GM13976 (cell line): ENCODE measurements around the gene VAMP5.

Source experiments
- DNase-seq: peaks from one replicate; pipeline ENCODE4 v3.0.0; 2012; ENCODE audit warnings: low spot score
- in situ Hi-C: fragments of 300-500 bp; cut with MboI; formaldehyde crosslinking; loops from one replicate; pipeline ENCODE4 v1.12.0; 2022; ENCODE audit warnings: low sequenced_read_pairs, mixed read lengths, inconsistent platforms; ENCODE audit not compliant: unreplicated experiment
- TF ChIP-seq, protein P1 (sequence below): IDR thresholded peaks from 2 replicates; pipeline ENCODE4 v1.5.1; 2012; ENCODE audit warnings: borderline replicate concordance, mild to moderate bottlenecking; ENCODE audit not compliant: insufficient read depth; ENCODE audit errors: extremely low read depth, missing control alignments, control extremely low read depth

Gene VAMP5

GRCh38 chr2:85619617-85620016, 35.4 kb downstream of the VAMP5 start:
- DNase-seq = no peak
- in situ Hi-C loops = no loop called here
- TF ChIP-seq, protein P1, sequence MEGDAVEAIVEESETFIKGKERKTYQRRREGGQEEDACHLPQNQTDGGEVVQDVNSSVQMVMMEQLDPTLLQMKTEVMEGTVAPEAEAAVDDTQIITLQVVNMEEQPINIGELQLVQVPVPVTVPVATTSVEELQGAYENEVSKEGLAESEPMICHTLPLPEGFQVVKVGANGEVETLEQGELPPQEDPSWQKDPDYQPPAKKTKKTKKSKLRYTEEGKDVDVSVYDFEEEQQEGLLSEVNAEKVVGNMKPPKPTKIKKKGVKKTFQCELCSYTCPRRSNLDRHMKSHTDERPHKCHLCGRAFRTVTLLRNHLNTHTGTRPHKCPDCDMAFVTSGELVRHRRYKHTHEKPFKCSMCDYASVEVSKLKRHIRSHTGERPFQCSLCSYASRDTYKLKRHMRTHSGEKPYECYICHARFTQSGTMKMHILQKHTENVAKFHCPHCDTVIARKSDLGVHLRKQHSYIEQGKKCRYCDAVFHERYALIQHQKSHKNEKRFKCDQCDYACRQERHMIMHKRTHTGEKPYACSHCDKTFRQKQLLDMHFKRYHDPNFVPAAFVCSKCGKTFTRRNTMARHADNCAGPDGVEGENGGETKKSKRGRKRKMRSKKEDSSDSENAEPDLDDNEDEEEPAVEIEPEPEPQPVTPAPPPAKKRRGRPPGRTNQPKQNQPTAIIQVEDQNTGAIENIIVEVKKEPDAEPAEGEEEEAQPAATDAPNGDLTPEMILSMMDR = no peak

DNA sequence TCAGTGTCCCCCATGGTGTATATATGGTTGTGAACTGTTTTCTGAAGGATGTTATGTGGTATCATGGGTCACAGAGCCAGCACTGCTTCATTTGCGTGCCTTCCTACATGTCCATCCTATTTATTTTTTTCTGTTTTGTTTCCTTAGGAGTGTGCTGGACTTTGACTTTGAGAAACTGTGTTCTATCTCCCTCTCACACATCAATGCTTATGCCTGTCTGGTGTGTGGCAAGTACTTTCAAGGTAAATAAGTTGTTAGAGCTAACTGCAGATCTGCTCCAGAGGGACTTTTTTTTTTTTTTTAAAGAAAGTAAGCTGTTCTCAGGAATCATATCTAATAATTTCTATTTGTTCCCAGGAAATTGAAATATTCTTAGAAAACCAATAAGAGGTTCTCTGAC, 37.1 kb downstream of the VAMP5 start:
- TF ChIP-seq, protein P1 = no peak
- in situ Hi-C loops = no loop called here
- DNase-seq = no peak

DNA sequence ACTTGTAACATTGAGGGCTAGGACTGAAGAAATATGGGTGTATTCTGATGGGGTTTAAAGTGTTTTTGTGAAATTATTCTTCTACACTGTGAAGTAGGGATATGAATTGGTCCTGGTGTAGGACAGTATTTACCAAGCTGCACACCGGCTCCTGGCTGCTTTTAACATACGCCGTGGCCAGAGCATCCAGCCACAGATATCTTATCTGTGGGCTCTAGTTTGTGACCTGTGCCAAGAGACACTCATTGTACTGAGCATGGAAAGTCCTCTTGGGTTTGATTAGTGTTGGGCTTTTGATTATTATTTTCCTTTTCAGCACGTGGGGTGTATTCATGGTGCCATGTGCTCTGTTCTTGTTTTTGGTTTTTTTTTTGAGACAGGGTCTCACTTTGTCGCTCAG, 39.8 kb downstream of the VAMP5 start:
- TF ChIP-seq, protein P1 = no peak
- in situ Hi-C loops = no loop called here
- DNase-seq = no peak

- in situ Hi-C loops = no loop called here
- TF ChIP-seq, protein P1 = no peak
- peak; percentile 60 for DNase-seq
Measured at GRCh38 chr2:85628658-85629057, 44.4 kb downstream of the VAMP5 start.

GRCh38 chr2:85631316-85631715, 47.1 kb downstream of the VAMP5 start:
- no peak for DNase-seq
- TF ChIP-seq, protein P1 = no peak
- in situ Hi-C loops = no loop called here

- no peak for DNase-seq
- TF ChIP-seq, protein P1 = no peak
- in situ Hi-C loops = no loop called here
Measured at GRCh38 chr2:85635011-85635410, 50.8 kb downstream of the VAMP5 start.

DNA sequence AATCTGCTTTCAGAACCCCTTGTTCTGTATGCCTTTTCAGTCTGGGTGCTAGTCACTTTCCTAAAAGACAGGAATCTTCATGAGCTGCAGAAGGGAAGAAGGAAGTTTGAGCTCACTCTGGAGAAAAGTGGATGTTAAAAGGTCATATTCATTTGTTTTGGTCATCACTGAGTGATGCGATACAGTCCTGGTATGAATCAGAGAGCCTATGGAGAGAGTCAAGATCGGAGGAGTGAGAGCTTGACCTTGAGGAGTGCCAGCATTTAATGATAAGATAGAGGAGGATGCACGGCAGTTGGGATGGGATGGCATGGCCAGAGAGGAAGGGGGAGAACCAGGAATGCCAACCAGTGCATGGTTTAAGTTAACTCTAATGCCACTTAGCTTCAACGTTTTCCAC, 51.4 kb downstream of the VAMP5 start:
- TF ChIP-seq, protein P1 = no peak
- no peak for DNase-seq
- in situ Hi-C loops = no loop called here
